ENCODE measurements around the gene TRAK1. TPM values are rescaled to one million over a fixed set of nuclear protein-coding genes. Genes with fewer than 3 reads are reported as not detected.

Gene TRAK1
- total and polyA plus RNA-seq, 2 of the 4 experiments (the other 2 are of a cell fraction): 25.6 to 28.1 TPM

DNA sequence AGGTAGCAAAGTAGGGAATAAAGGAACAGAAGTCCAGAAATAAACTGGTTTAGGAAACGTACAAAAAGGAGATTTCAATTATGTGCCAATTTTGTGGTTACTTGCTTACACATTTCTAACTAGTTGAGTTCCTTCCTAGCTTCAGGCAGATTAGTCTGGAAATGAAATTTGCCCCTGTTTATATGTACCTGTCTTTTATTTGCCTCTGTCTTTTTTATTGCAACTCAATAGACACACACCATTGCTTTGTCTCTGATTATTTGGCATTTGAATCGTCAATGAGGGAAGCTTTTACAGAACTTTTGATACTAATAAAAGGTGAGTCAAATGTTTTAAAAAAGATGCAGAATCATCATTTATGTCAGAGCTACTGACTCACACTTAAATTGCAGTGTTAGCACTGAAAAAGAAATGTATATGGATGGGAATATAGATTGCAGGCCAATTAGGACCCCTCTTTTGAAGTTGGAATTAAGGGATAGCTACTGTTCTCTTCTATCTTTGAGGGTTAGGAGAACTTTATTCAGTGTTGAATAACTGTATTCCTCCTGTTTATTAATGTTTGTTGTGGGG is 60.5 kb downstream of the TRAK1 start:
- H4K5ac ChIP-seq (ENCODE audit: low read depth, low read length): no peak overlapping the region
- no peak overlapping the region for H2AK5ac ChIP-seq (ENCODE audit: low read depth, low read length)
- H2BK20ac ChIP-seq (ENCODE audit: low read depth, low read length): no peak overlapping the region
- no peak overlapping the region for H2BK5ac ChIP-seq (ENCODE audit: low read depth, low read length, poor library complexity, severe bottlenecking)
- in situ Hi-C loops (cut with MboI; ENCODE audit: low sequenced_read_pairs) (no loop called here), intact Hi-C loops (cut with micrococcal nuclease) (no loop called here), dilution Hi-C loops (cut with HindIII; ENCODE audit: low sequenced_read_pairs, unreplicated experiment) (no loop called here)
- no peak overlapping the region for H2BK120ac ChIP-seq (ENCODE audit: low read depth, low read length)
- no peak overlapping the region for H2AK9ac ChIP-seq (replicated peaks; ENCODE audit: low read depth, low read length, poor library complexity)
- H3K4me3 ChIP-seq (ENCODE audit: insufficient read depth, low read depth, low read length): no peak overlapping the region
- WGBS, 2 experiments (ENCODE audit: extremely low coverage in 2 of 2, insufficient read length in 1 of 2): no CpG with 5 or more reads among the region's 2 CpGs
- no peak overlapping the region for H2AFZ ChIP-seq (replicated peaks; ENCODE audit: low read length, poor library complexity)
- H3K4me1 ChIP-seq (ENCODE audit: control insufficient read depth, insufficient read depth, low read length): no peaks in the 10 kb centered on the region
- H3K79me1 ChIP-seq (ENCODE audit: low read depth in 1 of 2, low read length in 2 of 2): peaks cover 18 to 35% of the 10 kb centered on the region in 2 experiments
- DNase-seq (no peak), ATAC-seq (ENCODE audit: low read depth) (no peak)
- H3K9me1 ChIP-seq (ENCODE audit: insufficient read depth, low read length): peaks cover 5% of the 10 kb centered on the region; the same call in 1 of the 2 replicates
- H3K56ac ChIP-seq (ENCODE audit: extremely low read depth, insufficient read depth, low read length): no peak overlapping the region
- no peak overlapping the region for H3K4me2 ChIP-seq (ENCODE audit: low read depth, low read length)
- H3K9ac ChIP-seq (ENCODE audit: low read depth, low read length): no peak overlapping the region
- no TSS peak for BruUV-seq (replicated peaks)
- H3K23ac ChIP-seq (ENCODE audit: low read depth, low read length): no peak overlapping the region
- no peak overlapping the region for H2BK15ac ChIP-seq (ENCODE audit: low read depth, low read length)
- no peaks in the 10 kb centered on the region for H3K9me3 ChIP-seq (ENCODE audit: control insufficient read depth, insufficient read depth, low read length)
- no peak overlapping the region for H3K18ac ChIP-seq (ENCODE audit: low read depth, low read length)
- H4K91ac ChIP-seq (ENCODE audit: insufficient read depth, low read depth, low read length): no peak overlapping the region
- peaks cover 16% of the 10 kb centered on the region; the same call in 1 of the 2 replicates for H4K20me1 ChIP-seq (ENCODE audit: insufficient read depth, low read length)
- H3K4ac ChIP-seq (ENCODE audit: low read depth, low read length): no peak overlapping the region
- TF ChIP-seq RCOR1 (IDR thresholded peaks at IDR 0.05; ENCODE audit: insufficient replicate concordance, low read length) (no peak), MAFK (IDR thresholded peaks at IDR 0.05; ENCODE audit: low read depth, low read length) (peak; percentile 62)
- no peak overlapping the region for H3K27ac ChIP-seq (ENCODE audit: insufficient read depth, low read length)
- no peak overlapping the region for H3K14ac ChIP-seq (replicated peaks; ENCODE audit: low read depth, low read length)
- ChIA-PET CTCF (no interaction called here), POLR2A (ENCODE audit: unreplicated experiment) (no interaction called here)
- no peaks in the 10 kb centered on the region for H3K27me3 ChIP-seq (ENCODE audit: control insufficient read depth, insufficient read depth, low read length)
- no peak overlapping the region for H4K8ac ChIP-seq (ENCODE audit: low read depth in 2 of 2, low read length in 2 of 2)
- H3K36me3 ChIP-seq (ENCODE audit: control insufficient read depth, insufficient read depth, low read length): no peaks in the 10 kb centered on the region
